ENCODE results near the gene PTGIR.

The PTGIR gene

GRCh38 chr19:46571495-46571894 lies 53.4 kb downstream of the PTGIR start:
- no peak overlapping the region for H3K9ac ChIP-seq (ENCODE audit: low read depth, low read length)
- no peaks in the 10 kb centered on the region for H3K4me1 ChIP-seq (ENCODE audit: insufficient read depth, low read length)
- H3K9me3 ChIP-seq (ENCODE audit: insufficient read depth, low read depth, low read length): no peaks in the 10 kb centered on the region
- H3K36me3 ChIP-seq (ENCODE audit: insufficient read depth, low read length): no peaks in the 10 kb centered on the region
- H3K27me3 ChIP-seq (ENCODE audit: insufficient read depth, low read length): no peaks in the 10 kb centered on the region
- WGBS: 26% methylated on average over 5 of the region's 5 CpGs
- no peak overlapping the region for H3K4me3 ChIP-seq (ENCODE audit: low read length)
- H3K27ac ChIP-seq (ENCODE audit: low read depth, low read length): no peak overlapping the region

All from HUES64 (cell line).